NCI-H1930 (cell line): ENCODE data around the gene CDC42EP4.
"Not testable (repeated sequence)": the region's sequence is repeated elsewhere in the genome, so short reads cannot be mapped to it uniquely, and the experiment has no call there.

Experiments used
- DNase-seq, 2 experiments: peaks; one replicate each; lab custom pipeline; 2025; lab: John Stamatoyannopoulos, UW

The CDC42EP4 gene

DNA sequence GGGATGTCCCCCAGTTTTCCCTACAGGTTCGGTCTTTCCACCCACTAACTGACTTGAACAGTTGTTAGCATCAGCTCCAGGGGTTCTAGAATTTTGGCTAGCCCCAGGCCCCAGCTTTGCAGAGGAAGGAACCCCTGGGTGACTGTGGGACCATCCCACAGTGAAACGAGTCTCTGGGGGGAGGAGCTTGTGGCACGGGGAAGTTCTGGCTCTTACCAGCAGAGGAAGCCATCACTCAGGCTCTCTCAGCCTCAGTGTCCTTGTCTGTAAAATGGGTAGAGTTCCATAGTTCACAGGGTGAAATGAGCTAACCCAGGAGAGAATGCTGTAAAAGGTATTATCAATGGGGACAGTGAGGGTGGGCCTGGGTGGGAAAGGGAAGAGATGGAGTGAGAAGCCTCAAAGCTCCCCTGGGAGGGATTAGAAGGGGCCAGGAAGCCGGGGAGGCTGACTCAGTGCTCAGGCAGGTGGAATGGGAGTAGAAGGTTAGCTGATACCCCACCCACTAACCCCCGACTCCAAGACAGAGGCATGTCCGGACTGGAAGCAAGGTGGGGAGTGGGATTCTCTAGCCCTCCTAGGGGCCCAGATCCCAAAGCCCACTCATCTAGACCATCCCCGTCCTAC, 30.9 kb upstream of the CDC42EP4 start:
- DNase-seq, result no peak

DNA sequence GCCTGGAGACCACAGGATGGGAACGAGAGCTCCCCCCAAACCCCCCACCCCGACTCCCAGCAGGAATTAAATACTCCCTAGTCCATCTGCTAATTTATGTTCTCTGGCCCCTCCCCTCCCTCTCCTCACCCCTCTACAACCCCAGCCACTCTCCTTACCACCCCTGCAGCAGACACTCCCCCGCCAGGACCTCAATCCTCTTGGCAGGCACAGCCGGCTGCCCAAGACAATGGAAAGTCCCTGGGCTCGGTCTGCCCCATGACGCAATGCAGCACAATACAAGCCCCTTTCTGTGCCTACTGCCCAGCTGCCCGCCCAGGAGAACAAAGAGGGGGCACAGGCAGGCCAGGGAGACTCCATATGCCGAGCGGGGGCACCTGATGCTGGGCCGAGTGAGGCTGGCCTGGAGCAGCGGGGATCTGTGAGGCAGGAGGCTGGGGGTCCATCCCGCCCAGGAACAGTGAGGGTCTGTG, 30.3 kb upstream of the CDC42EP4 start:
- DNase-seq, result no peak

DNA sequence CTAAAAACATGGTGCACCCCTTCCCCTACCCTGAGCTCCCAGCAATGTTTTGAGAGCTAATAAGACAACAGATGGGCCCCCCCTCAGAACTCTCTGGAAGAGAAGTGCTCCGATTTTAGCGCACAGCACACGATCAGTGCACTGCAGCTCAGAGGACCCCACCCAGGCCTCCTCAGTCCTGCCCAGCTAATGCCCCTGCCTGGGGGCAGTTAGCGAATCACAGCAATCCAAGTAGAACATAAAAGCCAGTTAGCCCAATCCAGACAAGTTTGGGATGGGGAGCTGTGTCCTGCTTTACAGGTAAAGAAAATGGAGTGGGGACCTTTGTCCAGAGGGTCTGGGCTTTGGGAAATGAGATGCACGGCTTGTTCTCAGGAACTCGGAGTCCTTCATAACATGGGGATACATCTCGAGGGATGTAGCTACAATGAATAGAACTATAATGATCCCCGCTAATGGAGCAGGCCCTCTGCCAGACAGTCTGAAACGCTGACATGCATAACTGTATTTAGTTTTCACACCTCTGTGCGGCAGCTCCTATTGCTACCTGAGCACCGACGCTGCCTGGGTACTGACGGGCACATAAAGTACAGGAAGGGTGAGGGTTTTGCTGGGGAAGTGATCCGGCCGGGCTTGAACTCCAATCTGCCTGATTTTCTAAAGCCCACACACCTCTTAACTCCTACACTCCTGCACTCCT, 29.7 kb upstream of the CDC42EP4 start:
- DNase-seq, result no peak

DNA sequence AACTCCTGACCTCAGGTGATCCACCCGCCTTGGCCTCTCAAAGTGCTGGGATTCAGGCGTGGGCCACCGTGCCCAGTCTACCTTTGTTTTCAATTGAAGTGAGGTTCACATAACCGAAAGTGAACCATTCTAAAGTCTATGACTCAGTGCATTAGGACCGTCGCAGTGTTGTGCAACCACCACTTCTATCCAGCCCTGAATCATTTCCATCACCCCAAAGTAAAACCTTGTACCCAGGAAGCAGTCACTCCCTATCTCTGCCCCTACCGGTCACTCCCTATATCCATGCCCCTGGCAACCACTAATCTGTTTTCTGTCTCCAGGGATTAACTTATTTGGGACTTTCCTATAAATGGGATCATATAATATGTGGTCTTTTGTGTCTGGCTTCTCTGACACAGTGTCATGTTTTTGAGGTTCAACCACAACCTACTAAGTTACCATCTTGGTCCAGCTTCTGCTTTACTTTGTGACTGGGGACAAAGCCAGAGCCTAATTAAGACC, 28.3 kb upstream of the CDC42EP4 start:
- DNase-seq, result no peak

GRCh38 chr17:73338566-73339197, 26.9 kb upstream of the CDC42EP4 start:
- DNase-seq, result no peak

GRCh38 chr17:73338050-73338521, 26.3 kb upstream of the CDC42EP4 start:
- DNase-seq, result no peak

DNA sequence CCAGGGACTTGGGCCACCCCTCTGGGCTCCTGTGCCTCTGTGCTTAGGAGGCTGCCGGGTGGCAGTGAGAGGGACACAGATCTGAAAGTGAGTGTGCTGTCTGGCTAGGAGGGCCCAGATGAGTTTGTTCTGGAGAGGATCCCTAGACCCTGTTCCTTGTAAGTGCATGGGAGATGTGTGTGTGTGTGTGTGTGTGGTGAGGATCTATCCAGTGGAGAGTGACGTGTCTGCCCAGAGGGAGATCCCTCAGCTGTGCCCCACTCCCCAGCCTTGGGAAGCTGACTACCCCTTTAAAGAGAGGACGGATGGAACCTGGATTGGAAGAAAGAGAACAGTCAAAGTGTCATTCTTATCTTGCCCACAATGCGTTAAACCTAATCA, 25.5 kb upstream of the CDC42EP4 start:
- no peak for DNase-seq

- no peak for DNase-seq
These were observed 24.9 kb upstream of the CDC42EP4 start for GRCh38 chr17:73336408-73337329.

GRCh38 chr17:73335591-73336407, 24.0 kb upstream of the CDC42EP4 start:
- DNase-seq, result no peak

GRCh38 chr17:73334771-73335513, 23.1 kb upstream of the CDC42EP4 start:
- DNase-seq, result no peak

DNA sequence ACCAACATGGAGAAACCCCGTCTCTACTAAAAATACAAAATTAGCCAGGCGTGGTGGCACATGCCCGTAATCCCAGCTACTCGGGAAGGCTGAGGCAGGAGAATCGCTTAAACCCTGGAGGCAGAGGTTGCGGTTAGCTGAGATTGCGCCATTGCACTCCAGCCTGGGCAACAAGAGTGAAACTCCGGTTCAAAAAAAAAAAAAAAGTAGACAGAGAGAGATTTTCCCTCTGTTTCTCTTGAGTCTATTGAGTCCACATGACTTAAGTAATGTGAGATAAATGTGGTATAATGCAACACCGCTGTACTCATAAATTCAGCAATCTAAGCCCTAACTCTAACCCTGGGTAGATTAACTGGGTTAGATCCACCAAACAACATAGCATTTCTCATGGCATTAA, 21.6 kb upstream of the CDC42EP4 start:
- DNase-seq, result not testable (repeated sequence)

- no peak for DNase-seq
These were observed 19.3 kb upstream of the CDC42EP4 start for GRCh38 chr17:73331060-73331459.

DNA sequence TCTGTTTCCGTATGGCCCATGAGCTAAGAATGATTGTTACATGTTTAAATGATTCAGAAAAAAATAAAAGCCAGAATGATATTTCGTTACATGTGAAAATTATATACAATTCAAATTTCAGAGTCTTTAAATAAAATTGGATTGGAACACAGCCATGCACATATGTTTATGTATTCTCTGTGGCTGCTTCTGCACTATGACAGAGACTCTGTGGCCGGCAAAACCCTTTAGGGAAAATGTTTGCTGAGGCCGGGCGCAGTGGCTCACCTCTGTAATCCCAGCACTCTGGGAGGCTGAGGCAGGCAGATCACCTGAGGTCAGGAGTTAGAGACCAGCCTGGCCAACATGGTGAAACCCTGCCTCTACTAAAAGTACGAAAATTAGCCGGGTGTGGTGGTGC, 15.9 kb upstream of the CDC42EP4 start:
- DNase-seq, result no peak

- DNase-seq, result no peak
These were observed 13.7 kb upstream of the CDC42EP4 start for GRCh38 chr17:73325527-73325842.

GRCh38 chr17:73324711-73325526, 13.1 kb upstream of the CDC42EP4 start:
- DNase-seq, result no peak

DNA sequence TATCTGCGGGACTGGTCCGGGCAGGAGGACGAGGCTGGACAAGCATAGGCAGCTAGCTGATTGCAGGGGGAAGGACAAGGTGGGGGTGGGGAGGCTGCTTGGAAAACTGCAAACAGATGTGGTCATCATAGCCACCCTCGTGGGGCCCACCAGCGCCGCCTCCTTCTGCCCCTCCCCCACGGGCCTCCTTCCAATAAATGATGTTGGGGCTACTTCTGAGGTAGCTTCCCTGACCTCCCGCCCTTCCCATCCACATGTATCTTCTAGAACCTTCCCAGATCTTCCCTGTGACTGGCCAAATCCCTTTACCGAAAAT, 12.3 kb upstream of the CDC42EP4 start:
- DNase-seq, result no peak

GRCh38 chr17:73323409-73324159, 11.8 kb upstream of the CDC42EP4 start:
- no peak for DNase-seq

GRCh38 chr17:73320601-73321264, 8.9 kb upstream of the CDC42EP4 start:
- DNase-seq, result no peak
